ENCODE data around the gene SEC16A. TPM values are rescaled to one million over a fixed set of nuclear protein-coding genes. Genes with fewer than 3 reads are reported as not detected.
A peak's percentile ranks its signal among the peaks of the same experiment; 100 is the strongest.

The SEC16A gene
- total RNA-seq, 1 donor from 2014 or later, result 66.5 TPM

DNA sequence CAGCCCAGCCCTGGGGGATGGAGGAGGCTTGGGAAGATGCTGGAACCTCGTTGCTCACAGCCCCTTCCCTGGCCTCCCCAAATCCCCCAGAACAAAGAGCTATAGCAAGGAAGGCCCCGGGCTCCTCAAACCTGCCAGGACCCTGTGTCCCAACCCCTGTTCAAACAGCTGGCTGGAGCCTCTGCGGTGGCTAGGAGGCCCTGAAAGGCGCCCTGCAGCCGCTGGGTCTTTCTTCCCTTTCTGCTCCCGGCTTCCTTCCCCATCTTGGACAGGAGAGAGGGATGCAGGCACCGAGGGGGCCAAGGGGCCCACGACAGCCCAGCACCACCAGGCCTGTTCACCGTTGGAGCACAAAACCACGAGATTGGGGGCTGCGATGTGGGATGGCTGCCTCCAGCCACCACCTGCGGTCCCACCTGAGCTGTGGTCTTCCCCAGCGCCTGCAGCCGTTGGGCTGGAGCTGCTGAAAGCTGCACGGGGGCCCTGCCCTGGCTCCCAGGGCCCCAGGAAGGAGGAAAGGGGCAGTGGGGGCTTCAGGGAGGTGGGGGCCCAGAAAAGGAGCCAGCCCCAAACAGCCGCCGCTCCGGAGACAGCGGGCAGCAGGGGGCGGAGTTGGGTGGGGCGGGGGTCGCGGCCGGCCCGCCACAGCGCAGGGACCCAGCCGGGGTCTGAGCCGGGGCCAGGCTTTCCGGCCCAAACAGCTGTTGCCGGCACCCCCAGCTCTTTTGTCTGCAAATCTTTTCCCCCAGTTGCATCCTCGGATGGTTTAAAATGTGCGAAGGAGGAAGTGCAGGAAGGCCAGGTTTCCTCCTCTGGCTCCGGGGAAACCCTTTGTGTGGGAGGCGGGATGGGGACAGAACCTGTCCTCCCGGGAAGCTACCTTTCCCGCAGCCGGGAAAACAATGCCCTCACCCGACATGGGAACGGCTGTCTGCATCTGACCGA lies 46.9 kb upstream of the SEC16A start:
- H3K9me3 ChIP-seq, result no peaks in the 10 kb centered on the region
- H3K27ac ChIP-seq, result peak overlapping the region; percentile 77
- TF ChIP-seq CTCF (IDR thresholded peaks at IDR 0.05), result peak; percentile 9
- ATAC-seq (no peak), DNase-seq (no peak)
- H3K4me3 ChIP-seq, result no peak overlapping the region
- peaks cover 16% of the 10 kb centered on the region for H3K36me3 ChIP-seq
- intact Hi-C loops (cut with DNase I), result no loop called here
- H3K4me1 ChIP-seq, result peaks cover 99% of the 10 kb centered on the region
- no peaks in the 10 kb centered on the region for H3K27me3 ChIP-seq (ENCODE audit: low read depth)

- Histone ChIP-seq H3K36me3 (peaks cover 10% of the 10 kb centered on the region), H3K27ac (peak overlapping the region; percentile 65), H3K4me1 (peaks cover 100% of the 10 kb centered on the region), H3K27me3 (ENCODE audit: low read depth) (no peaks in the 10 kb centered on the region), H3K9me3 (no peaks in the 10 kb centered on the region), H3K4me3 (no peak overlapping the region)
- intact Hi-C loops (cut with DNase I), result no loop called here
- DNase-seq (no peak), ATAC-seq (no peak)
- TF ChIP-seq CTCF (IDR thresholded peaks at IDR 0.05), result no peak
Measured at GRCh38 chr9:136528716-136529341, 46.0 kb upstream of the SEC16A start.

- no peaks in the 10 kb centered on the region for H3K27me3 ChIP-seq (ENCODE audit: low read depth)
- no peaks in the 10 kb centered on the region for H3K9me3 ChIP-seq
- intact Hi-C loops (cut with DNase I), result no loop called here
- H3K27ac ChIP-seq, result peak overlapping the region; percentile 74
- DNase-seq (no peak), ATAC-seq (no peak)
- H3K4me3 ChIP-seq, result no peak overlapping the region
- peaks cover 100% of the 10 kb centered on the region for H3K4me1 ChIP-seq
- no peak for TF ChIP-seq CTCF (IDR thresholded peaks at IDR 0.05)
- peaks cover 9% of the 10 kb centered on the region for H3K36me3 ChIP-seq
Measured at GRCh38 chr9:136527721-136528710, 45.2 kb upstream of the SEC16A start.

- intact Hi-C loops (cut with DNase I), result no loop called here
- no peak overlapping the region for H3K4me3 ChIP-seq
- peaks cover 18% of the 10 kb centered on the region for H3K36me3 ChIP-seq
- DNase-seq (no peak), ATAC-seq (no peak)
- H3K4me1 ChIP-seq, result peaks cover 100% of the 10 kb centered on the region
- no peak for TF ChIP-seq CTCF (IDR thresholded peaks at IDR 0.05)
- H3K9me3 ChIP-seq, result no peaks in the 10 kb centered on the region
- H3K27me3 ChIP-seq (ENCODE audit: low read depth), result no peaks in the 10 kb centered on the region
- peak overlapping the region; percentile 74 for H3K27ac ChIP-seq
Measured at GRCh38 chr9:136527131-136527530, 44.3 kb upstream of the SEC16A start.

GRCh38 chr9:136526625-136527066 lies 43.8 kb upstream of the SEC16A start:
- DNase-seq (no peak), ATAC-seq (no peak)
- Histone ChIP-seq H3K4me3 (peak overlapping the region; percentile 29), H3K4me1 (peaks cover 100% of the 10 kb centered on the region), H3K9me3 (no peaks in the 10 kb centered on the region), H3K27ac (peak overlapping the region; percentile 74), H3K36me3 (peaks cover 18% of the 10 kb centered on the region), H3K27me3 (ENCODE audit: low read depth) (no peaks in the 10 kb centered on the region)
- intact Hi-C loops (cut with DNase I), result no loop called here
- no peak for TF ChIP-seq CTCF (IDR thresholded peaks at IDR 0.05)
